H1 (cell line): Measurements from ENCODE around the gene MBD3L1. TPM values are rescaled to one million over a fixed set of nuclear protein-coding genes. Genes with fewer than 3 reads are reported as not detected.

Experiments
- polyA plus RNA-seq, 7 experiments: library from polyadenylated mRNA; depleted of rRNA in 3 of 7; stranded (reverse) in 5 of 7; unstranded in 2 of 7; fragments of >200 nt in 5 of 7; fragments of 200-250 nt in 2 of 7; gene quantifications; 1 replicate in 5 of 7; 2 replicates in 1 of 7; 4 replicates in 1 of 7; pipeline versions ENCODE4 v1.2.1 to v1.2.3, GENCODE V29; 2011 to 2013; ENCODE audit warnings: missing spikeins in 2 of 7, mixed read lengths in 2 of 7
- total RNA-seq: library from RNA; stranded (reverse); fragmentation: NEBNext Ultra II Directional; extraction: Animal tissue kit (Norgen Biotek cat#: 25700); gene quantifications from 2 replicates; pipeline ENCODE4 v1.2.1, GENCODE V29; 2021
- TF ChIP-seq, protein P1 (sequence below), 3 experiments: IDR thresholded peaks; 1 replicate in 2 of 3; 2 replicates in 1 of 3; pipeline versions ENCODE4 v1.5.1 to v1.6.1; 2011; ENCODE audit warnings: low read length in 3 of 3, mild to moderate bottlenecking in 3 of 3, inconsistent platforms in 2 of 3, low read depth in 1 of 3, moderate library complexity in 1 of 3; ENCODE audit not compliant: insufficient read depth in 1 of 3; ENCODE audit errors: control extremely low read depth in 1 of 3

MBD3L1 gene
- total and polyA plus RNA-seq, 2 of the 8 experiments (the other 6 are each of a cell fraction or from before 2014, with no cell fraction given) = not detected

DNA sequence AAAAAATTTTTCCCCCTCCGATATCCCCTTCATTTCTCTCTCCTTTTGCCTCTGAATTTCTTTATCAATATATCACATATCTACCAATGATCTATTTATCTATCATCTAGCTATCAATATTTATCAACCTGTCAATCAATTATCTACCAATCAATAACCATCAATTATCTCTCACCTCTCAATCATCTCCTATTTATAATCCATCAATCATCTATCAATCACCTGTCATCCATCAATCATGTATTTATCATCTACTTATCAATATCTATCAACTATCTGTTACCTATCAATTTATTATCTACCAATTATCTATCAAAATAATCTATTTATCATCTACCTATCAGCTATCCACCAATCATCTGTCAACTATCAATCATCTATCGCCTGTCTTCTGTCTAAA, 17.1 kb downstream of the MBD3L1 start (continued):
- TF ChIP-seq, protein P1, sequence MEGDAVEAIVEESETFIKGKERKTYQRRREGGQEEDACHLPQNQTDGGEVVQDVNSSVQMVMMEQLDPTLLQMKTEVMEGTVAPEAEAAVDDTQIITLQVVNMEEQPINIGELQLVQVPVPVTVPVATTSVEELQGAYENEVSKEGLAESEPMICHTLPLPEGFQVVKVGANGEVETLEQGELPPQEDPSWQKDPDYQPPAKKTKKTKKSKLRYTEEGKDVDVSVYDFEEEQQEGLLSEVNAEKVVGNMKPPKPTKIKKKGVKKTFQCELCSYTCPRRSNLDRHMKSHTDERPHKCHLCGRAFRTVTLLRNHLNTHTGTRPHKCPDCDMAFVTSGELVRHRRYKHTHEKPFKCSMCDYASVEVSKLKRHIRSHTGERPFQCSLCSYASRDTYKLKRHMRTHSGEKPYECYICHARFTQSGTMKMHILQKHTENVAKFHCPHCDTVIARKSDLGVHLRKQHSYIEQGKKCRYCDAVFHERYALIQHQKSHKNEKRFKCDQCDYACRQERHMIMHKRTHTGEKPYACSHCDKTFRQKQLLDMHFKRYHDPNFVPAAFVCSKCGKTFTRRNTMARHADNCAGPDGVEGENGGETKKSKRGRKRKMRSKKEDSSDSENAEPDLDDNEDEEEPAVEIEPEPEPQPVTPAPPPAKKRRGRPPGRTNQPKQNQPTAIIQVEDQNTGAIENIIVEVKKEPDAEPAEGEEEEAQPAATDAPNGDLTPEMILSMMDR (IDR thresholded peaks at IDR 0.05; ENCODE audit: control extremely low read depth in 1 of 3, insufficient read depth in 1 of 3, low read depth in 1 of 3, low read length in 3 of 3) = no peak
